Measurements from ENCODE around the gene HNF1B.
A peak's percentile ranks its signal among the peaks of the same experiment; 100 is the strongest.
"Not testable (repeated sequence)": the region's sequence is repeated elsewhere in the genome, so short reads cannot be mapped to it uniquely, and the experiment has no call there.

The HNF1B gene

DNA sequence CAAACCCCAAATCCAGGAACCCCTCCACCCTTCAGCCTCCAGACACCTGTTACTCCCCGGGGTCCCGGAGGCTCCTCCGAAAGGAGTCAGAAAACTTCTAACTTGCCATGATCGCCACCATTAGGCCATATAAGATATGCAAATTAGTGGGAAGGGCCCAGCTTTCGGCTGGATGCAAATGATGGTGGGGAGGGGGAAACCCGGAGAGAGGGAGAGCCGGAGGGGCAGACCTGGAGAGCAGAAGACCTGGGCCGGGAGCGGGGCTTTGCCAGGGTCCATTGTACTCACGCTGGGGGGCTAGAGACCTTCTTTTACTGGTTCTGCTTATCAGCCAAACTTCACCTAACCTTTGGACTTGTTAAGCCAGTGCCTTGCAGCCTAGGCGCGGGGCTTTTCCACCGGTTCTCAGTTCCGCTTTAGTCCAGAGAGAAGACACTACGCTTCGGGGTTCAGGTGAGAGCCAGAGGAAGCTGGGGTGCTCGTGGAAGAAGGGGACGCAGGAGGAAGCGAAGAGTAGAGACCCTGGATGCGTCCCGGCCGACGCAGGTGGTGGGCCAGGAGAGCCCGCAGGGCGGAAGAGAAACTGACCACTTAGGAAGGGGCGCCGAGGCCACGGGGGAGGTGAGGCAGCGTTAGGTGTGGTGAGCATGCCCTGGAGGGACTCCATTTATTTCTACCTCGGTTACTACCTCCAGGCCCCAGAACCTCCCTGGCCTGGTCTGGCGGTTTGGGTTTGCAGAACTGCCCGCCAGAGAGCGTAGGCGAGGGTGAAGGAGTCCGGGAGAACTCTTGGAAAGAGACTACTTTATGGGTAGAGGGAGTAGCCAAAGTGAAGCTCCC is at the start of gene HNF1B:
HNF1B (minus strand) TSS at position 99 of the 840 bp plus-strand sequence. CDS start 175 bp downstream, outside the sequence.
- no peak for DNase-seq (ENCODE audit: low spot score)

GRCh38 chr17:37792787-37793186 is 47.9 kb upstream of the HNF1B start:
- peak; percentile 34 for DNase-seq (ENCODE audit: low spot score)

- DNase-seq (ENCODE audit: low spot score) = no peak
Measured at GRCh38 chr17:37791447-37792399, 46.9 kb upstream of the HNF1B start.

- no peak for DNase-seq (ENCODE audit: low spot score)
Measured at GRCh38 chr17:37789771-37790541, 45.1 kb upstream of the HNF1B start.

DNA sequence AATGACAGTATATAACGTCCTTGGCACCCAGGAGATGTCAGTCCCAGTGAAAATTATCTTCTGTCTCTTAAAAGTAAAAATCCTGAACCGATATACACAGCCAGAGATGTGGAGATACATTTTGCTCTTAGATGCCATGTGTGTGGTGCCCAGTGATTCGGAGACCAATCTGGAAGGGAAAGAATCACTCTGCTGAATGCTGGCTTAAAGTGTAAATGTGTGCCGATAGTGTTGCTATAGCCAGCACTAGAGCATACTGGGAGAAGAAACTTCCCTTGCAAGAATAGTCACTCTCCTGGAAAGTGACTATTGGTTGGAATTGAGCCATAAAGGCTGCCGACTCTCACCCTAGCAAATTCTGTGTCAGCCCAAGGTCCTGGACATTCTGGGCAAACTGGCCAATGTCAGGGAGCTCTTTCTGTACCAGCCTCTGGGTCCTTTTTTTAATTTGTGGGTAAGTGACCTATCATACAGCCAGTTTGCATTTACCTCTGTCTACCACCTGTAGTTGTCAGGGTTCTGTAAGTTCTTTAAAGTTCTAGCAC is 44.2 kb upstream of the HNF1B start:
- DNase-seq (ENCODE audit: low spot score) = no peak

DNA sequence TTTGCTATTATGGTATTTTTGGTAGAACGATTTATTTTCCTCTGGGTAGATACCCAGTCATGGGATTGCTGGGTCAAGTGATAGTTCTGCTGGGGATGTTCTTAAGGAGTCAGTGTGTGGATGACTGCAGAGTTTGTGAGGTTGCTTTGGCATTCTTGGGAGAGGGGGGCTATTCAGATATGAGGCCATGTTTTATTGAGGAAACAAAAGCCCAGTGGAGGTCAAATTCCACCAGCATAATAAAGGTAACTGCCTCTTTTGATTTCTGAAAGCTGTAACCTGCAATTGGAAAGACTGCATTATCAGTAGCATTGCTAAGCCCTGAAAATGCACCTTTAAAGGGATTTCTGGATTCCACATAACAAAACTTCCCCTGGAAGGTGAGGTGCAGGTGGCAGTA is 43.7 kb upstream of the HNF1B start:
- DNase-seq (ENCODE audit: low spot score) = no peak

DNA sequence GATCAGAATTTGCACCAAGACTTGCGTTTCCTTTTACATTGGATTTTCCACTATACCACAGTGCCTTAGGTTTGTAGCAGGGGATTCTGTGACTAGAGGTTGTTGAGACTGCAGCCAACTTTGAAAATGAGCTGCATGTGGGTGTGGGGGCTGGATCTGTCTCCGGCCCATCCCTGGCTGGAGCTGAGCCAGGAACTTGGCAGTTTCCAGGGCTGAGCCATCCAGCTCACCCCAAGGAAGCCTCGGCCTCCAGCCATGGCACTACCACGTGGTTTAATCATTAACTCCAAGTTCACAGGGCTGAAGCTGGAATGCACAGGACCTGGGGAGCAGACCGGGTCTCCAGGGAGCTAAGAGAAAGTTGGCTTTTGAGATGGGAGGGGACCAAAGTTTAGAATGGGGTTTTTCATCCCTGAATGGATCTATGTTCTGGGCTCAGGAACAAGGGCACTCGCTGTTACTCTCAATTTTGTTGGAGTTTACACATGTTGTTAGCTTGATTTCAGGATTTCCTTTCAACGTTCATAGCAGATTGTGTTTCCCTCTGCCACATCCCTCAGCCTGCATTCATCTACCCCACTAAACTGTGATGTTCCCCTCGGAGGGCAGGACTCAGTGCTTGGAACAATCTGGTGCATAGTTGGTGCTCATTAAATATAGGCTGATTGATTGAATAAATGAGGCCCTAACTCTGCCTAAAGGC is 42.3 kb upstream of the HNF1B start:
- DNase-seq (ENCODE audit: low spot score) = peak; percentile 61

DNA sequence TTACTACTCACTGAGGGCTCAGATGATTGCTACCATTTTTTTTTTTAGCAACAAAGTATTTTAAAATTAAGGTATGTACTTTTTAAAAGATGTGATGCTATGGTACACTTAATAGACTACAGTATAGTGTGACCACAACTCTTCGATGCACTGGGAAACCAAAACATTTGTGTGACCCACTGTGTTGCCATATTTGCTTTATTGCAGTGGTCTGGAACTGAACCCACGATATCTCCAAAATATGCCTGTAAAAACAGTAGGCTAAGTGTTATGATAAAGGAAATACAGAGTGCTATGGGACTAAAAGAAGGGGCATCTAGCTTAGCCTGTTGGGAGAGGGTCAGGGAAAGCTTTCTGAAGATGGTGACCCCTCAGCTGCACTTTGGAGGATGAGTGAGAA is 41.6 kb upstream of the HNF1B start:
- DNase-seq (ENCODE audit: low spot score) = no peak

DNA sequence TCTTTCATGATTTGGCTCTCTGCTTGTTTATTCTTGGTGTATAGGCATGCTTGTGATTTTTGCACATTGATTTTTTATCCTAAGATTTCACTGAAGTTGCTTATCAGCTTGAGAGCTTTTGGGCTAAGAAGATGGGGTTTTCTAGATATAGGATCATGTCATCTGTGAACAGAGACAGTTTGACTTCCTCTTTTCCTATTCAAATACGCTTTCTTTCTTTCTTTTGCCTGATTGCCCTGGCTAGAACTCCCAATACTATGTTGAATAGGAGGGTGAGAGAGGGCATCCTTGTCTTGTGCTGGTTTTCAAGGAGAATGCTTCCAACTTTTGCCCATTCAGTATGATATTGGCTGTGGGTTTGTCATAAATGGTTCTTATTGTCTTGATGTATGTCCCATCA is 37.6 kb upstream of the HNF1B start:
- not testable (repeated sequence) for DNase-seq (ENCODE audit: low spot score)

DNA sequence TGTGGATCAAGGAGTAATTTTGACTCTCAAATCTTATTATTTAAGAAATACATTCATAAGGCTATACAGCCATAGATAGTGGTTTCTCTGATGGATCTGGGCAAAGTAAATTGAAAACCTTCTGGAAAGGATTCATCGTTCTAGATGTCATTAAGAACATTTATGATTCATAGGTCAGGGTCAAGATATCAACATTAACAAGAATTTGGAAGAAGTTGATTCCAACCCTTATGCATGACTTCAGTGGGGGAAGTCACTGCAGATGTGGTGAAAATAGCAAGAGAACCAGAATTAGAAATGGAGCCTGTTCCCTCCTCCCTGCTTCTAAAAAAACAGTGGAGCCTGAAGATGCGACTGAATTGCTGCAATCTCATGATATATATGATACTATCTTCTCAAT is 36.6 kb upstream of the HNF1B start:
- no peak for DNase-seq (ENCODE audit: low spot score)

DNA sequence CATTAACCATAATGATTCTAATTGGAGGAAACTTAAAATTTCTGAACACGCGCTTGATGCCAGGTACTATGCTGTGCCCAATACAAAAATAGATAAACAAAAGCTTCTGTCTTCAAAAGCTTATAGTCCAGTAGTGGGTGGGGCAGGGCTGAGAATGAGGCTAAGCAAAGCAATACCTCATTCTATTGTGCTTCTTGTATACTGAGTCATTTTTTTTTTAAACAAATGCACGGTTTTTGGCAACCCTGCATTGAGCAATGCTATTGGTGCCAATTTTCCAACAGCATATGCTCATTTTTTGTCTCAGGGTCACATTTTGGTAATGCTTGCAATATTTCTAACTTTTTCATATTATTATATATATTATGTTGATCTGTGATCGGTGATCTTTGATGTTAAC is 34.7 kb upstream of the HNF1B start:
- peak; percentile 68 for DNase-seq (ENCODE audit: low spot score)

GRCh38 chr17:37774504-37774903 is 29.6 kb upstream of the HNF1B start:
- no peak for DNase-seq (ENCODE audit: low spot score)

DNA sequence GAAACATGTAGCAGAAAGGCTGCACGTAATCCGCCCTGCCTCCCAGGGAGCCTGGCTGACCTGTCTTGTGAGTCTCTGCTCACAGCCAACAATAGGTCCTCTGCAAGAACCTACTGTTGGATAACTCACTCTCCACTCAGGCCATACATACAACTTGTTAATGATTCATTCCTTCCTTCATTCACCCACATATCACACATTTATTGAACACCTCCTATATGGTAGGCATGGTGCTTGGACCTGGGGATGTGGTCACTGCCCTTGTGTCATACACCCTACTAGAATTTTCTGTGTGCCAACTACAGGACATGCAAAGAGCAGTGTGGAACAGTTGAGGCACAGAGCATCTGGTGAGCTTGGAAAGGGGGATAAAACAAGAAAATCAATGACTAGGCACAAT is 28.1 kb upstream of the HNF1B start:
- no peak for DNase-seq (ENCODE audit: low spot score)

DNA sequence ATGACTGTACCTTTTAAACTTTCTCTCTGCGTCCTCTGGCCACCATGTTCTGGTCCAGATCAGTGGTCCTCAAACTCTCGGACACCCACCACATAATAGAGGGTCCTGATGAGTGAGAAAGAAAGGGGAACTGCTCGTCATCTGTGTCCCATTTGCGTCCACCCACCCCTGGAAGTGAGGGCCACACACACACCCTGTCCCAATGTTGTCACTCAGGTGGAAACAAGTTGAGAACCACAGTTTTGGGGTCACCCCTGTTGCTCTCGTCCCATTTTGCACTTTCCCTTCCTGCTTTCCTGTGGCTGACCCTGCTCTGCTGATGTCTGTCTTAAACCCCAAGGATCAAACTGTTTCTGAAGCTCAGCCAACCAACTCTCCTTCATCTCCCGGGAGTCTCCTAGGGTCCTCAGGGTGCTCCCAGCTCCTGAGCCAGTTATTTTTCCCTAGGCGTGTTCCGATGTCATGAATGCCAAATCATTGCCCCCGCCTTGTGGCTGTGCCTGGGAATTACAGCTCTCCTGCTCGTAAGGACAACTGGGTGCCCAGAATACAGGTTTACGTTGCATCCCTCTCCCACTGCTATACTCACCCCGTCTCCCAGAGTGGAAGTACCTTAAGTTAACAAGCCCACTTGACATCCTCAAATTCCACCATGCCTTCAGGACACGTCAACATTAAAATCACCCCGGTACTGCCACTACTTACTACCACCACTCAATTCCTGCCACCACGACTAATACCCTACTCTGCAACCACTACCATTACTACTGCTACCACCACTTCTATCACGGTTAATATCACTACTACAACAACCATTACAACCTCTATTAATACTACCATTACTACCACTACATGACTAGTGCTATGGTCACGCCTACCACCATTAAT is 26.0 kb upstream of the HNF1B start:
- peak; percentile 79 for DNase-seq (ENCODE audit: low spot score)

DNA sequence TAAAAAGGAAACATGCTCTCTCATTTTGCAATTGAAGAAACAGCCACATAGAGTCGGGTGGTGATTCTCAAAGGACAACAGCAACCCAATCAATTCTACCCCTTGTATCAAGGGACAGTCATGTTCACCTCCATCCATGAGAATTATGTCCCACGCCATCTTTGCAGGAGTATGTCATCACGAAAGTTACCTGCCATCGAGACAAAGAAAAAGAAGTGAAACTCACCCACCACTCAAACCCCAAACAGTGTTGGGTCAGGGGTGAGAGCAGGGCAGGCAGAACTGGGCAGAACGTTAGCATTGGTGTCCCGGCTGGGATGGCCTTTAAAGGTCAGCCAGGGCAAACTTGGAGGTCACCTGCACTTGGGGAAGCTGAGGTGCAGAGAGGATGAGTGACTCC is 24.2 kb upstream of the HNF1B start:
- DNase-seq (ENCODE audit: low spot score) = no peak

DNA sequence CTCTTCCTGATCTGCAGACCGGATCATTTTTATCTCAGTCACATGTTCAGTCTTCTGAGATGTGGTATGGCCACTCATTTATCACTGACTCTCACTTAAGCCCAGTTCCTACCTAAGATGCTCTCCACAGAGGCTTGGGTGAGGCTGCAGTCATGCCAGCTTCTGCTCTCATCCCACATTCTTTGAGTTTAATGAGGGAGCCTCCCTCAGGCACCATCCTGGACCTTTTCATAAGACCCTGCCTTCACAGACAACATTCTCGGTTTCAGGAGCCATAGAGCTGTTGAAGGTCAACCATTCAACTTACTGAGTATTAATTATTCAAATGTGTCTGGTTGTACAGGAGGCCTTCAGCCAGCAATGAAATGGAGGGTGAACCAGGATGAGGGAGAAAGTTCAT is 23.6 kb upstream of the HNF1B start:
- no peak for DNase-seq (ENCODE audit: low spot score)

DNA sequence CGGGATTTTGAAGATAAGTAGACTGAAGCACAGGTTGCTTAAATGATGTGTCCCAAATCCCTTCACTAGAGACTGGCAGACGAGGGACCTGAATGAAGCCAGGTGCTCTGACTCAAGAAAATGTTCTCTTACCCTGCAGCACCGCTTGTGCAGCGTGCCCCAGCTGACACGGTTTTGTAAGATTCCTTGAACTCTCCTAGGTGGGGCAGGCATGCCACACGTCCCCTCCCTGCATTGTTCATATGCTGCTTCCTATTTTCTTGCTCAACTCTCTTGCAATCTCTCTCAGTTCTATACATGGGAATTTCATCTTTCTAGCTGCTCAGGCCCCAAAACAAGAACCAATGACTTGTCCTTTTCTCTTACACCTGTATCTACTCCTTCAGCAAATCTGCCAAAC is 22.1 kb upstream of the HNF1B start:
- DNase-seq (ENCODE audit: low spot score) = no peak

DNA sequence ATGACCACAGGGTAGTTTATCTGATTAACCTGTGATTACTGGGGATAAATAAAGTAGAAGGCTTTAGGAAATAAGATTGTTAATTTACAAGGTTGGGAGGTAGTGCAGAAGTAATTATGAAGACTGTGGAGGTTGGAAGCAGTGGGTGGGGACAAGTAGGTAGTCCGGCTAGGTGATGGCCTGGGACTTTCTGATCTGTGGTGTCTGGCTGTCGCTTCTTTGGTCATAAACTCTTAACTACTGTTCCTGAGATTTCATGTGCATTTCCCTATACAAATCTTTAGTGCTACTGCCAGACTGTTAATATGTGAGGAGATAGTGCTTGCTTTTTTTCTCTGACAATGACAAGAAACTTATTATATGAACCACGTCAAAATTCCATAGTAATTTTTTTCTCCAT is 19.5 kb upstream of the HNF1B start:
- no peak for DNase-seq (ENCODE audit: low spot score)

DNA sequence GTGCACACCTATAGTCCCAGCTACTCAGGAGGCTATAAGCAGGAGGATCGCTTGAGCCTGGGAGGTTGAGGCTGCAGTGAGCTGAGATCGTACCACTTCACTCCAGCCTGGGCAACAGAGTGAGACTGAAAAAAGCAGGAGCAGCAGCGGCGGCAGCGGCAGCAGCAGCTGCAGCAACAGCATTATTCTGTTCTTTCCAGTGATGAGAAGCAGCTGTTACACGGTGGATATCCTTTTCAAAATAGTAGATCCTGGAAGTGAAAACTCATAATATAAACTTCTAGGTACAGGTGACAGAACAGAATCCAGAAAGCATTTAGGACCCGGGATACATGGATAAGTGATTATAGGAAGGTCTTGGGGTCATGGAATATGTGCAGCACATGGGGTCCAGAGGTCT is 17.8 kb upstream of the HNF1B start:
- no peak for DNase-seq (ENCODE audit: low spot score)

DNA sequence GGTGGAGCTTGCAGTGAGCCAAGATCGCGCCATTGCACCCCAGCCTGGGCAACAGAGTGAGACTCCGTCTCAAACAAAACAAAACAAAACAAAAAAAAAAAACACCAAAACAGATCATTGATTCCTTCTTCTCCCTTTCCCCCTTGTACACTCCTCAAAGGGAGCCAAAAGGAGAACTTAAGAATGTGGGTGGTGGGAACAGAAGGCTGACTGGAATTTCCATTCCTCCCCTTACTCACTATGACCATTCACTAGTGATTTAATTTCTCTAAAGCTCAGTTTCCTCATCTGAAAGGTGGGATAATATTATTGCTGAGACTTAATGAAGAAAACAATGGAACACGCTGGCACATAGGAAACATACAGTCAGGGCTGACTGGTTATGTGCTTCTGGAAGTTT is 17.1 kb upstream of the HNF1B start:
- no peak for DNase-seq (ENCODE audit: low spot score)

Measured in GM03348 (cell line).